ENCODE measurements around the gene DTWD2. TPM values are rescaled to one million over a fixed set of nuclear protein-coding genes. Genes with fewer than 3 reads are reported as not detected.
"Not testable (repeated sequence)": the region's sequence is repeated elsewhere in the genome, so short reads cannot be mapped to it uniquely, and the experiment has no call there.

Gene DTWD2
- total RNA-seq, 1 donor from 2014 or later: 12.1 TPM

DNA sequence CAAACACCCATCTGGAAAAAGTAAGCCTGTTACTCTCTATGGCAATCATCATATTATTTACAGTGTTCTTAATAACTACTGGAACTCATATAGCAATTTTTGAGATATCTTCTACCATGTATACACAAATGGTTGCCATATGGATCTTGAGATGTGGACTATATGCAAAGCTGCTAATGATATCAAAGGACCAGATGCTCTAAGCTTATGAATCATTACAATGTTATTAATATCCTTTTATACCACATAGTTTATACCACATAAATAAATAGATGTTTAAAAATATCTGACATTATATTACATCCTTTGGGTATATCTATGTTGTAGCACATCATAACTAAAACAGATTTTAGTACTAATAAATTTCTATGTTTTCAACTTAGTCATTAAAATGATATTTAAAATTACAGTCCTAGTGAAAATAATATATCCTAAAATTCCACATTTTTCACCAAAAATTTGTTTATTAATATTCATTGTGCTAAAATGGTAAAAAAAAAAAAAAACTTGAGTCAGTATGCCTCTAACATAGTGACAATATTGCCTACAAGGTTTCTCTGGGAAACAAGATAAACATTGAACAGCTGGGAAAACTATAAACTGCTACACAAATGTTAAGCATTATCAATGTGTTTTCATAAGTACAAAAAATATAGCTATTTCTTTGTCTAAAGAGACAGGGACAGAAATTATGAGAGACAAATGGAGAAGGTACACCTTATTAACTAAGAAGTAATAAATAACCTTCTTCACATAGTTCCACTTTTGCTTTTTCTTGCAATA is 85.5 kb downstream of the DTWD2 start:
- DNase-seq (ENCODE audit: missing footprints): no peak
- intact Hi-C loops (cut with DNase I): no loop called here

DNA sequence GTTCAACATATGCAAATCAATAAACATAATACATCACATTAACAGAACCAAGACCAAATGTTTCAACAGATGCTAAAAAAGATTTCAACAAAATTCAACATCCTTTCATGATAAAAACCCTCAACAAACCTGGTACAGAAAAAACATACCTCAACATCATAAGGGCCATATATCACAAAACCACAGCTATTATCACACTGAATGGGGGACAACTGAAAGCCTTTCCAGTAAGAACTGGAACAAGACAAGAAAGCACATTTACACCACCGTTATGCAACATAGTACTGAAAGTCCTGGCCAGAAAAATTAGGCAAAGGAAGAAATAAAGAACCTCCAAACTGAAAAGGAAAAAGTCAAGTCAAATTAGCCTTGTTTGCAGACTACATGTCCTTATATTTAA is 93.6 kb downstream of the DTWD2 start:
- ATAC-seq (no peak), DNase-seq (ENCODE audit: missing footprints) (no peak)
- intact Hi-C loops (cut with DNase I): no loop called here

More for the DNA sequence above, 85.5 kb downstream of the DTWD2 start:
- no peak for ATAC-seq

DNA sequence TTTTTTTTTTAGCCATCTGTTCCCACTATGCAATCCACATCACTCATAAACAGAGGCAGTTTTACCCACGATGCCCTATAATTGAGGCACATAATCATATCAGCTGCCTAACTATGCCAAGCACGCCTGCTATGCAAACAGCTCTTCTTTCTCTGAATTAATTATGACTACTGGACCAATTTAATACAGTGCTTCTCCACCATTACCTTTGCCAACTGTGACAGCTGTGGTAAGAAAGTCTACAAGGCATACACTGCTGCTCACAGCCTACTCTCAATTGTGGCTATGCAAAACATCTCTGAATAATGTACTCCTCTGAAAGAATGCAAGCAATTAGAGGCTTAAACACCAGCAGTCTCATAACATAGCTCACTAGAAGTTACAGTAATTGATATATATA is 97.1 kb downstream of the DTWD2 start:
- intact Hi-C loops (cut with DNase I): no loop called here
- ATAC-seq: peak; percentile 50
- no peak for DNase-seq (ENCODE audit: missing footprints)

DNA sequence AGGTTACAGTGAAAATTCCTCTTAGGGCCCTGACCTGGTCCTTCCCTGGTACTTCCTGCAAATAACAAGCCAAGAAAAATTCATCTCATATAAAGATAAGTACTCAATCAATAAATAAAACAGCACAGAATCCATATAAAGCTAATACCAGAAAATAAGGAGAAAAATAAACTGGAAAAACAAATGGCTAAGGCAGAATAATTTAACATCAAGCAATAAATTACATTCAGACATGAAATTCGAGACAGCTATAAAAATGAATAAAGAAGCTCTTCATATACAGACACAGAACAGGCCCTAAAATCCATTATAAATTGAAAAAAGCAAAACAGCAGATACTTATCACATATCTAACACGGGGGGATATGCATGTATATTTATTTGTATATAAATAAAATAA is 99.2 kb downstream of the DTWD2 start:
- DNase-seq (ENCODE audit: missing footprints): no peak
- intact Hi-C loops (cut with DNase I): no loop called here
- no peak for ATAC-seq

DNA sequence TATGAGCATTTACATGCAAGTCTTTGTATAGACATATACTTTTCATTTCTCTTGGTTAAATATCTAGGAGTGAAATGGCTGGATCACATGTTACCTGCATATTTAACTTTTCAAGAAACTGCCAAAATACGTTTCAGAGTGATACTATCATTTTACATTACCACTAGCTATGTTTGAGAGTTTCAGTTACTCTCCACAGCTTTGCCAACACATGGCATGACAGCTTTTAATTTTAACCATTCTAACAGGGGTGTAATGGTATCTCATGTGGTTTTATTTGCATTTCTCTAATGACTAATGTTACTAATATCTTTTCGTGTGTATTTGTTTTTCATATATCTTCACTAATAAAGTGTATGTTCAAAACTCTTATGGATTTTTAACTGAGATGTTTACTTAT is 99.8 kb downstream of the DTWD2 start:
- no peak for ATAC-seq
- intact Hi-C loops (cut with DNase I): no loop called here
- no peak for DNase-seq (ENCODE audit: missing footprints)

DNA sequence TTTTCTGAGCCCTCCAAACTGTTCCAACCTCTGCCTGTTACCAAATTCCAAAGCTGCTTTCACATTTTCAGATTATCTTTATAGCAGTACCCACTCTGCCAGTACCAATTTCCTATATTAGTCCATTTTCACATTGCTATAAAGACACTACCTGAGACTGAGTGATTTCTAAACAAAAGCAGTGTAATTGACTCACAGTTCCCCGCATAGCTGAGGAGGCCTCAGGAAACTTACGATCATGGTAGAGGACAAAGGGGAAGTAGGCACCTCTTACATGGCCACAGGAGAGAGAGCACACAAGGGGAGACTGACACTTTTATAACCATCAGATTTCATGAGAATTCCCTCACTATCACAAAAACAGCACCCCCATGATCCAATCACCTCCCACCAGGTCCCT is 105.0 kb downstream of the DTWD2 start:
- intact Hi-C loops (cut with DNase I): no loop called here
- no peak for DNase-seq (ENCODE audit: missing footprints)
- no peak for ATAC-seq

GRCh38 chr5:118882666-118883065 is 105.7 kb downstream of the DTWD2 start:
- intact Hi-C loops (cut with DNase I): no loop called here
- no peak for DNase-seq (ENCODE audit: missing footprints)
- ATAC-seq: no peak

GRCh38 chr5:118876852-118877251 is 111.5 kb downstream of the DTWD2 start:
- ATAC-seq; intact Hi-C loops (cut with DNase I); DNase-seq (ENCODE audit: missing footprints): not testable (repeated sequence)

DNA sequence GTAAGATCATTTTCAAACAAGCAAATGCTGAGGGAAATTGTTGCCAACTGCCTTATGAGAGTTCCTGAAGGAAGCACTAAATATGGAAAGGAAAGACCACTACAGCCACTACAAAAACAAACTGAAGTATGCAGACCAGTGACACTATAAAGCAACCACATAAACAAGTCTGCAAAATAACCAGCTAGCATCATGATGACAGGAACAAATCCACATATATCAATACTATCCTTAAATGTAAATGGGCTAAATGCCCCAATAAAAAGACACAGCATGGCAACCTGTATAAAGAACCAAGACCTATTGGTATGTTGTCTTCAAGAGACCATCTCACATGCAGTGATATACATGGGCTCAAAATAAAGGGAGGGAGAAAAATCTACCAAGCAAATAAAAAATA is 113.2 kb downstream of the DTWD2 start:
- ATAC-seq (no peak), DNase-seq (ENCODE audit: missing footprints) (no peak)
- intact Hi-C loops (cut with DNase I): no loop called here

DNA sequence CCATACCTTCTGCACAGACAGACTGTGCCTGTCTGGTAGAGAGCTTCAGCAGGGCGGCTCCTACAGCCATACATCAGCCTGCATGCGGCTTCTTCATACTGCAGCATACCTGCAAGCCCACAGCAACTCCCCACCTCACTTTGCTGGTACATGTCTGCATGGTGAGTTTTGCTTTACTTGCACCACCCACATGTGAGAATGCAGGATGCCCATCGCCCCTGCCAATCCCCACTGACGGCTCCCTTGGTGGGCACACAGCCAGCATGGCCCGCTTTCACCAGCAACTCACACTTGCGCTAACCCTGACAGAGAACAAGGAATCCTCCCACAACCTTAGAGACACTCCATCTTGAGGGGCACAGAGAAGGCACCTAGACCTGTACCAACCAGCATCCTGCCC is 114.9 kb downstream of the DTWD2 start:
- intact Hi-C loops (cut with DNase I): no loop called here
- no peak for ATAC-seq
- DNase-seq (ENCODE audit: missing footprints): no peak

DNA sequence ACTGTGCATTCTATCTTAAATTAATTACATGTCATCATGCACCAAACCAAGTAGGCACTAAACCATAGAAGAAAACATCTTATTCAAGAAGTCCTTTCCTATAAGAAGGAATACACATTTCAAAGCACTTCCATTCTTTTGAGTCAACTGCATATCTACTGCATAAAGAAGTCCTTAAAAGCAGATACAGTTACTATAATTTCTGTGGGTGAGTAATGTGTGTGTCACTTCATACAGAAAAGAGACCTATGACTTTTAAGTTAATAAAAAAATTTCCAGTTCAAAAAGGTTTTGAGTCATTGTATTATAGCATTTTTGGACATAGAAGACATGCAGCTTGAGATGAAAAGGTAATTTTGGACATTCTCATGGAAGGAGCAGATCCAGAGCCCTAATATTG is 125.0 kb downstream of the DTWD2 start:
- intact Hi-C loops (cut with DNase I): no loop called here
- ATAC-seq (no peak), DNase-seq (ENCODE audit: missing footprints) (no peak)

GRCh38 chr5:118862596-118862995 is 125.8 kb downstream of the DTWD2 start:
- intact Hi-C loops (cut with DNase I): no loop called here
- DNase-seq (ENCODE audit: missing footprints) (no peak), ATAC-seq (no peak)

- intact Hi-C loops (cut with DNase I): no loop called here
- ATAC-seq: no peak
These were observed 130.6 kb downstream of the DTWD2 start for GRCh38 chr5:118857700-118858099.

GRCh38 chr5:118854819-118855218 is 133.5 kb downstream of the DTWD2 start:
- DNase-seq (ENCODE audit: missing footprints): no peak
- intact Hi-C loops (cut with DNase I): no loop called here
- ATAC-seq: no peak

More at GRCh38 chr5:118857700-118858099, 130.6 kb downstream of the DTWD2 start:
- no peak for DNase-seq (ENCODE audit: missing footprints)

GRCh38 chr5:118851785-118852184 is 136.6 kb downstream of the DTWD2 start:
- intact Hi-C loops (cut with DNase I); ATAC-seq; DNase-seq (ENCODE audit: missing footprints): not testable (repeated sequence)

- ATAC-seq; intact Hi-C loops (cut with DNase I); DNase-seq (ENCODE audit: missing footprints): not testable (repeated sequence)
These were observed 138.8 kb downstream of the DTWD2 start for GRCh38 chr5:118849507-118849906.

- intact Hi-C loops (cut with DNase I): no loop called here
- no peak for DNase-seq (ENCODE audit: missing footprints)
- no peak for ATAC-seq
These were observed 144.0 kb downstream of the DTWD2 start for GRCh38 chr5:118844351-118844750.

DNA sequence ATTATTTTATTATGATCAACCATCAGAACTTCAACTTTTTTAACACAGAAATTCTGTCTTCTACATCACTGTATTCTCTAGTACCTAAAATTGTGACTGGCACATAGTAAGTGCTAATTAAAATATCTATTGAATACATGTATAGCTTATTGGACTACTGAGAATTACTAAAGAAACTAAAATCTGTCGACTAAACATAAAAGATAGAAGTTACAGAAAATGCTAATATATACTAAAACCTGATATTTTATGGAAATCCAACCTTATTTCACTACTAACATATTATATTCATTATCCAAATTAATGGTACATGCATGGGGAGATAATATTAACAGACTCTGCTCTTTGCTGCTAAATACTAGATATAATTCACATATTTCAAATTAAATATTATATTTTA is 153.6 kb downstream of the DTWD2 start:
- DNase-seq (ENCODE audit: missing footprints) (no peak), ATAC-seq (no peak)
- intact Hi-C loops (cut with DNase I): no loop called here

DNA sequence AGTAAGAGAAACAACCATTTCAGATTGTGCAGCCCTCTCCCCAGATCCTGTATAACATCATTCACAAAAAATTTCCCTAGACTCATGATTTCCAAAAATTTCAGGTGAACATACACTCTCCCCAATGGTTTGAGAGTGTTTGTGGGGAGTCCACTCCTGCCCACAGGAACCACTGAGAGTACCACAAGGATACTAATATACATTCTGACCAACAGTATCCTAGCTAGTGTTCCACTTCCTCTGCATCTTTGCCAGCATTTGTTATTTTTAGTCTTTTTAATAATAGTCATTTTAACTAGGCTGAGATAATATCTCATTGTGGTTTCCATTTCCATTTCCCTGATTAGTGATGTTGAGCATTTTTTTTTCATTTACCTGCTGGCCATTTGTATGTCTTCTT is 155.4 kb downstream of the DTWD2 start:
- DNase-seq (ENCODE audit: missing footprints): no peak

DNA sequence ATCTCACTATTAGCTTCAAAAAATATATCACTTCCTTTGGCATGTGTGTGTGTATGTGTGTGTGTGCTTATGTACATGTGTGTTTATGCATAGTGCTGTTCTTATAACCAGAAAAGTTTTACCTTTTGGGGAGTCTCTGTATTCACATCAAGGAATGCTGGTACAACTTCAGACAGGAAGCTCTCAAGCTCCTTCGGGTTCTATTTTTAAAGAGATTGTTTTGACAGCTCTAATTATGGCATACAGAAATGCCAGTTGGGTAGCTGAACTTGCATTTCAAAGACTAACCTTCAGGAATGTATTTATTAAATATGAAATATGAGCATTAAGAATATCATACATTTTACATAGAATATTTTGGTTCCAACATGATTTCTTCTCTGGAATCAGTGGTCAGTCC is 163.1 kb downstream of the DTWD2 start:
- intact Hi-C loops (cut with DNase I): no loop called here
- ATAC-seq: no peak
- no peak for DNase-seq (ENCODE audit: missing footprints)

More for the DNA sequence above, 155.4 kb downstream of the DTWD2 start:
- ATAC-seq: no peak
- intact Hi-C loops (cut with DNase I): no loop called here

GRCh38 chr5:118818604-118819003 is 169.7 kb downstream of the DTWD2 start:
- DNase-seq (ENCODE audit: missing footprints) (no peak), ATAC-seq (no peak)
- intact Hi-C loops (cut with DNase I): no loop called here

Data from Right ventricle myocardium inferior (tissue), 1 donor.